Measurements from ENCODE around the gene PGP.

DNA sequence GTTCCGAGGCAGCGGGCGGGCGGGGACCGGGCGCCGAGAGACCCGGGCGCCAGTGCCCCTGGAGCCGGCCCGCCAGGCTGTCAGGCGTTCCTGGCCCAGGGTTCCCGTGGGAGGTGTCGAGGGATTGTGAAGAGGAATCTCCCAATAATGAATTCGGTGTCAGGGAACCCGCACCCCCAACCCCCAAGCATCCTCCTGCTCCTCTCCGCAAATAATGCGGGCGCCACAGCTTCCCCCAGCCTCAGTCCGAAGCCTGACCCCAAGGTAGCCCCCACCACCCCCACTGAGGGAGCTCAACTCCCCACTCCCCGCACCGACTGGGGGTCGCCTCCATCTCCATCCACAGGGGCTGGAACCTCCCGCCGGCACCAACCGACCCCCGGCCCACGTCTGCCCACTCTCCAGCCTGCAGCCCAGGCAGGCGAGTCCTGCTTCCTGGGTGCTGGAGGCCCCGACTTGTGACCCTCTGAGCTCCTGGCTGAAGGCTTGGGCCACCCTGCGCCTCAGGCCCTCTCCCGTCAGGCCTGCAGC is 17.6 kb downstream of the PGP start:
- TF ChIP-seq, protein P1, sequence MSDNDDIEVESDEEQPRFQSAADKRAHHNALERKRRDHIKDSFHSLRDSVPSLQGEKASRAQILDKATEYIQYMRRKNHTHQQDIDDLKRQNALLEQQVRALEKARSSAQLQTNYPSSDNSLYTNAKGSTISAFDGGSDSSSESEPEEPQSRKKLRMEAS (IDR thresholded peaks at IDR 0.05): no peak
- TF ChIP-seq POLR2A (IDR thresholded peaks at IDR 0.05; ENCODE audit: borderline replicate concordance, extremely low read depth, insufficient read depth, insufficient read length) (no peak), FOSL1 (IDR thresholded peaks at IDR 0.05; ENCODE audit: low read depth) (no peak), TCF7L2 (IDR thresholded peaks at IDR 0.05; ENCODE audit: borderline replicate concordance, extremely low read depth, insufficient read depth, insufficient read length) (no peak), JUND (IDR thresholded peaks at IDR 0.05) (no peak), SP1 (IDR thresholded peaks at IDR 0.05; ENCODE audit: low read depth) (no peak), EZH2phosphoT487 (IDR thresholded peaks at IDR 0.05; ENCODE audit: borderline replicate concordance) (no peak)
- TF ChIP-seq, protein P2, sequence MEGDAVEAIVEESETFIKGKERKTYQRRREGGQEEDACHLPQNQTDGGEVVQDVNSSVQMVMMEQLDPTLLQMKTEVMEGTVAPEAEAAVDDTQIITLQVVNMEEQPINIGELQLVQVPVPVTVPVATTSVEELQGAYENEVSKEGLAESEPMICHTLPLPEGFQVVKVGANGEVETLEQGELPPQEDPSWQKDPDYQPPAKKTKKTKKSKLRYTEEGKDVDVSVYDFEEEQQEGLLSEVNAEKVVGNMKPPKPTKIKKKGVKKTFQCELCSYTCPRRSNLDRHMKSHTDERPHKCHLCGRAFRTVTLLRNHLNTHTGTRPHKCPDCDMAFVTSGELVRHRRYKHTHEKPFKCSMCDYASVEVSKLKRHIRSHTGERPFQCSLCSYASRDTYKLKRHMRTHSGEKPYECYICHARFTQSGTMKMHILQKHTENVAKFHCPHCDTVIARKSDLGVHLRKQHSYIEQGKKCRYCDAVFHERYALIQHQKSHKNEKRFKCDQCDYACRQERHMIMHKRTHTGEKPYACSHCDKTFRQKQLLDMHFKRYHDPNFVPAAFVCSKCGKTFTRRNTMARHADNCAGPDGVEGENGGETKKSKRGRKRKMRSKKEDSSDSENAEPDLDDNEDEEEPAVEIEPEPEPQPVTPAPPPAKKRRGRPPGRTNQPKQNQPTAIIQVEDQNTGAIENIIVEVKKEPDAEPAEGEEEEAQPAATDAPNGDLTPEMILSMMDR (IDR thresholded peaks at IDR 0.05 in 2 of 3, conservative IDR thresholded peaks at IDR 0.05 in 1 of 3; ENCODE audit: borderline replicate concordance in 1 of 3, insufficient read depth in 1 of 3, low read depth in 2 of 3, low read length in 2 of 3): no peak
